ENCODE measurements around the gene ARHGAP30.

ARHGAP30 gene

GRCh38 chr1:161039546-161039945, 30.1 kb downstream of the ARHGAP30 start:
- H3F3A ChIP-seq (ENCODE audit: control insufficient read depth, insufficient read depth) = peaks cover 10% of the 10 kb centered on the region; the same call in 1 of the 2 replicates
- peaks cover 4% of the 10 kb centered on the region; the same call in 1 of the 2 replicates for H4K20me1 ChIP-seq (ENCODE audit: control insufficient read depth, insufficient read depth, low read depth, low read length)
- H3K27ac ChIP-seq (ENCODE audit: low read depth, low read length) = no peak overlapping the region
- no peaks in the 10 kb centered on the region for H3K9me2 ChIP-seq (replicated peaks; ENCODE audit: control insufficient read depth, low read length)
- no peaks in the 10 kb centered on the region for H3K9me3 ChIP-seq (ENCODE audit: control insufficient read depth, insufficient read depth, low read length)
- H3K79me2 ChIP-seq (ENCODE audit: control insufficient read depth, low read length) = peaks cover 42% of the 10 kb centered on the region
- H3K27me3 ChIP-seq (ENCODE audit: control insufficient read depth, low read length) = no peaks in the 10 kb centered on the region
- 0 out of 2 replicates have a peak overlapping the region, but pooled peaks have one; percentile 26 for H3K4me3 ChIP-seq (ENCODE audit: low read length)
- peaks cover 63% of the 10 kb centered on the region for H3K36me3 ChIP-seq (ENCODE audit: control insufficient read depth, low read length)
- H3K4me2 ChIP-seq (ENCODE audit: low read length) = peak overlapping the region; percentile 80
- H3K4me1 ChIP-seq (ENCODE audit: control insufficient read depth, low read length) = peaks cover 69% of the 10 kb centered on the region
- TF ChIP-seq EZH2phosphoT487 (IDR thresholded peaks at IDR 0.05; ENCODE audit: borderline replicate concordance, low read length) = no peak
- TF ChIP-seq, protein P1, sequence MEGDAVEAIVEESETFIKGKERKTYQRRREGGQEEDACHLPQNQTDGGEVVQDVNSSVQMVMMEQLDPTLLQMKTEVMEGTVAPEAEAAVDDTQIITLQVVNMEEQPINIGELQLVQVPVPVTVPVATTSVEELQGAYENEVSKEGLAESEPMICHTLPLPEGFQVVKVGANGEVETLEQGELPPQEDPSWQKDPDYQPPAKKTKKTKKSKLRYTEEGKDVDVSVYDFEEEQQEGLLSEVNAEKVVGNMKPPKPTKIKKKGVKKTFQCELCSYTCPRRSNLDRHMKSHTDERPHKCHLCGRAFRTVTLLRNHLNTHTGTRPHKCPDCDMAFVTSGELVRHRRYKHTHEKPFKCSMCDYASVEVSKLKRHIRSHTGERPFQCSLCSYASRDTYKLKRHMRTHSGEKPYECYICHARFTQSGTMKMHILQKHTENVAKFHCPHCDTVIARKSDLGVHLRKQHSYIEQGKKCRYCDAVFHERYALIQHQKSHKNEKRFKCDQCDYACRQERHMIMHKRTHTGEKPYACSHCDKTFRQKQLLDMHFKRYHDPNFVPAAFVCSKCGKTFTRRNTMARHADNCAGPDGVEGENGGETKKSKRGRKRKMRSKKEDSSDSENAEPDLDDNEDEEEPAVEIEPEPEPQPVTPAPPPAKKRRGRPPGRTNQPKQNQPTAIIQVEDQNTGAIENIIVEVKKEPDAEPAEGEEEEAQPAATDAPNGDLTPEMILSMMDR (IDR thresholded peaks at IDR 0.05; ENCODE audit: low read depth, low read length, poor library complexity, severe bottlenecking) = no peak

GRCh38 chr1:161039154-161039545, 30.5 kb downstream of the ARHGAP30 start:
- H3K79me2 ChIP-seq (ENCODE audit: control insufficient read depth, low read length) = peaks cover 38% of the 10 kb centered on the region
- H4K20me1 ChIP-seq (ENCODE audit: control insufficient read depth, insufficient read depth, low read depth, low read length) = no peaks in the 10 kb centered on the region
- no peaks in the 10 kb centered on the region for H3K9me2 ChIP-seq (replicated peaks; ENCODE audit: control insufficient read depth, low read length)
- H3K4me2 ChIP-seq (ENCODE audit: low read length) = peak overlapping the region; percentile 80
- peak overlapping the region; percentile 44 for H3K27ac ChIP-seq (ENCODE audit: low read depth, low read length)
- peak overlapping the region; percentile 87 for H3K4me3 ChIP-seq (ENCODE audit: low read length)
- peaks cover 65% of the 10 kb centered on the region for H3K4me1 ChIP-seq (ENCODE audit: control insufficient read depth, low read length)
- peaks cover 9% of the 10 kb centered on the region; the same call in 1 of the 2 replicates for H3F3A ChIP-seq (ENCODE audit: control insufficient read depth, insufficient read depth)
- no peaks in the 10 kb centered on the region for H3K27me3 ChIP-seq (ENCODE audit: control insufficient read depth, low read length)
- TF ChIP-seq, protein P1 (IDR thresholded peaks at IDR 0.05; ENCODE audit: low read depth, low read length, poor library complexity, severe bottlenecking) = no peak
- TF ChIP-seq EZH2phosphoT487 (IDR thresholded peaks at IDR 0.05; ENCODE audit: borderline replicate concordance, low read length) = no peak
- peaks cover 59% of the 10 kb centered on the region for H3K36me3 ChIP-seq (ENCODE audit: control insufficient read depth, low read length)
- H3K9me3 ChIP-seq (ENCODE audit: control insufficient read depth, insufficient read depth, low read length) = no peaks in the 10 kb centered on the region

DNA sequence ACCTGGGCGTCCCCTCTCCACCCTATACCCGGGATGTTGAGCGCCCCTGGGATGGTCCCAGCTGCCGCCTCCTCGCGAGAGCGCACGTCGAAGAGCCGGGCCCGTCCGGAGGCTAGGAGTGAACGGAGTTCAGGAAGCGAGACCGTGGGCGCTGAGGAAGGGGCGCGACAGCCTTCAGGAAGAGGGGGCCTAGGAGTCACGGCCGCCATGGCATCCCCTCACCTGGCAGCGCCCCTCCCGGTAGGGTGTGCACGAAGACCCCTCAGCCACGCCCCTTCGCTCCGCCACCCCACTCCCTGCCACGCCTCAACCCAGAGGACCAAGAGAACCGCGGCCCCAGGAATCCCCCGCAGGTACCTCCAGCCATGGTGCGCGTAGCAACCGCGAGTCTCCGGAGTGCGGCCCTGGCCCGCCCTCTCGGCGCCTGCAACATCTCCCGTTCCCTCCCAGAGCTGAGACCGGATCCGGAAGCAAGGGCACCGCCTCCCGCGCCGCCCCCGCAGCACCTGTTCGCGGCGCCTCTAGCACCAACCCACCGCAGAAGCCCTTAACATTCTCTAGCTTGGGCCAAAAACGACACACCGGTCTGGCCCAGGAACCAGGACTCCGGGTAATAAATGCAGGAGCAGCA, 31.1 kb downstream of the ARHGAP30 start, which contains the start of gene TSTD1:
TSS of gene TSTD1 (minus strand) at position 442 of the 631 bp plus-strand sequence. CDS start at position 367, 75 bp downstream.
- Histone ChIP-seq H3K27ac (ENCODE audit: low read depth, low read length) (peak within 1 kb of the TSS; percentile 44), H3K4me3 (ENCODE audit: low read length) (peak within 1 kb of the TSS; percentile 87), H3K4me2 (ENCODE audit: low read length) (peak within 1 kb of the TSS; percentile 80), H4K20me1 (ENCODE audit: control insufficient read depth, insufficient read depth, low read depth, low read length) (no peaks in the 10 kb centered on the region), H3K4me1 (ENCODE audit: control insufficient read depth, low read length) (peaks cover 62% of the 10 kb centered on the region), H3K27me3 (ENCODE audit: control insufficient read depth, low read length) (no peaks in the 10 kb centered on the region), H3K9me3 (ENCODE audit: control insufficient read depth, insufficient read depth, low read length) (no peaks in the 10 kb centered on the region), H3K79me2 (ENCODE audit: control insufficient read depth, low read length) (peaks cover 33% of the 10 kb centered on the region), H3F3A (ENCODE audit: control insufficient read depth, insufficient read depth) (peaks cover 9% of the 10 kb centered on the region; the same call in 1 of the 2 replicates), H3K36me3 (ENCODE audit: control insufficient read depth, low read length) (peaks cover 58% of the 10 kb centered on the region), H3K9me2 (replicated peaks; ENCODE audit: control insufficient read depth, low read length) (no peaks in the 10 kb centered on the region)
- TF ChIP-seq, protein P1 (IDR thresholded peaks at IDR 0.05; ENCODE audit: low read depth, low read length, poor library complexity, severe bottlenecking) = no peak
- TF ChIP-seq EZH2phosphoT487 (IDR thresholded peaks at IDR 0.05; ENCODE audit: borderline replicate concordance, low read length) = no peak

Measured in DOHH2 (cell line).